ENCODE data around the gene CYP4A11. TPM values are rescaled to one million over a fixed set of nuclear protein-coding genes. Genes with fewer than 3 reads are reported as not detected.

Gene CYP4A11
- total RNA-seq, 2 experiments from 2014 or later, result not detected

Other genes starting within 250 kb of the CYP4A11 start
- 10 to 100 TPM; 96.1 to 96.9 TPM for gene EFCAB14, start 222.4 kb downstream of the CYP4A11 start, total RNA-seq
- not detected for gene CYP4B1, start 142.4 kb downstream of the CYP4A11 start, total RNA-seq
- not detected for gene CYP4X1, start 82.2 kb upstream of the CYP4A11 start, total RNA-seq
- not detected for gene CYP4Z1, start 125.8 kb upstream of the CYP4A11 start, total RNA-seq
- not detected for gene CYP4A22, start 196.0 kb upstream of the CYP4A11 start, total RNA-seq
- not detected for gene PDZK1IP1, start 248.6 kb upstream of the CYP4A11 start, total RNA-seq

Measured in activated CD4-positive, alpha-beta memory T cell treated with anti-CD3 and anti-CD28 coated beads, Interleukin-2, amount 10 ng/mL, durations not matched to agents 7 days and 5 days (primary cell).